BJ (cell line): ENCODE data around the gene IFNK. TPM values are rescaled to one million over a fixed set of nuclear protein-coding genes. Genes with fewer than 3 reads are reported as not detected.

Experiments
- CTCF ChIA-PET: fragments of 350-600 bp; formaldehyde crosslinking; extraction: SDS; loops from one replicate; lab custom pipeline; 2021; ENCODE audit warnings: antibody characterized with exemption, inconsistent platforms; lab: Yijun Ruan, JAX
- POLR2A ChIA-PET: fragments of 300-600 bp; sonication (Branson Sonifier 250); formaldehyde crosslinking; extraction: SDS; loops from one replicate; lab custom pipeline; 2021; ENCODE audit warnings: antibody characterized with exemption; lab: Charles Lee
- DNase-seq: peaks from one replicate; pipeline ENCODE4 v3.0.0-alpha.2; 2011; ENCODE audit warnings: low read depth
- H3K27me3 ChIP-seq: 2 replicates; pipeline ENCODE4 v1.6.0; 2011; ENCODE audit warnings: low read length; ENCODE audit not compliant: control insufficient read depth, insufficient read depth
- H3K36me3 ChIP-seq: 2 replicates; pipeline ENCODE4 v1.5.1; 2011; ENCODE audit warnings: low read length; ENCODE audit not compliant: control insufficient read depth, insufficient read depth
- H3K4me3 ChIP-seq: 2 replicates; pipeline ENCODE4 v1.5.1; 2011; ENCODE audit warnings: low read depth, mild to moderate bottlenecking, control low read depth, low read length
- CTCF ChIP-seq: IDR thresholded peaks from 2 replicates; pipeline ENCODE4 v1.5.1; 2011; ENCODE audit warnings: low read depth, mild to moderate bottlenecking, control low read depth, inconsistent platforms, low read length, moderate library complexity; ENCODE audit not compliant: insufficient read depth
- polyA plus RNA-seq: library from polyadenylated mRNA; depleted of rRNA; stranded (reverse); fragments of >200 nt; gene quantifications from 2 replicates; pipeline ENCODE4 v1.2.3, GENCODE V29; 2011

The IFNK gene
- polyA plus RNA-seq, 1 experiment, result not detected

GRCh38 chr9:27549196-27549755, 25.2 kb downstream of the IFNK start:
- TF ChIP-seq CTCF, result no peak
- ChIA-PET CTCF (interaction anchor here (0.6 to 5.4 kb wide), 7 partner anchors 11 to 217 kb away, joined by 3 to 60 read pairs (median 4); partner anchors contain the start of genes IFNK and MOB3B), POLR2A (no interaction called here)
- Histone ChIP-seq H3K4me3 (no peak overlapping the region), H3K36me3 (no peaks in the 10 kb centered on the region), H3K27me3 (no peaks in the 10 kb centered on the region)
- no peak for DNase-seq

GRCh38 chr9:27554712-27555111, 30.6 kb downstream of the IFNK start:
- no peak for TF ChIP-seq CTCF
- ChIA-PET POLR2A (interaction anchor here (0.6 kb wide), 1 partner anchor 19 kb away, joined by 3 read pairs; the partner anchor contains the start of gene C9orf72), CTCF (interaction anchor here (5.6 kb wide), 1 partner anchor 222 kb away, joined by 21 read pairs; no protein-coding TSS in a partner anchor)
- Histone ChIP-seq H3K36me3 (no peaks in the 10 kb centered on the region), H3K4me3 (no peak overlapping the region), H3K27me3 (no peaks in the 10 kb centered on the region)
- no peak for DNase-seq

- H3K36me3 ChIP-seq, result no peaks in the 10 kb centered on the region
- CTCF ChIA-PET, result interaction anchor here (5.6 kb wide), 1 partner anchor 224 kb away, joined by 21 read pairs; no protein-coding TSS in a partner anchor
Measured at GRCh38 chr9:27556470-27556869, 32.4 kb downstream of the IFNK start.

GRCh38 chr9:27558307-27558706, 34.2 kb downstream of the IFNK start:
- no peak for DNase-seq
- Histone ChIP-seq H3K36me3 (no peaks in the 10 kb centered on the region), H3K27me3 (no peaks in the 10 kb centered on the region), H3K4me3 (no peak overlapping the region)
- ChIA-PET POLR2A (no interaction called here), CTCF (interaction anchor here (0.8 kb wide), 1 partner anchor 10 kb away, joined by 3 read pairs; no protein-coding TSS in a partner anchor)
- no peak for TF ChIP-seq CTCF

More at GRCh38 chr9:27556470-27556869, 32.4 kb downstream of the IFNK start:
- POLR2A ChIA-PET, result no interaction called here
- DNase-seq, result no peak
- TF ChIP-seq CTCF, result no peak
- no peak overlapping the region for H3K4me3 ChIP-seq
- H3K27me3 ChIP-seq, result no peaks in the 10 kb centered on the region

GRCh38 chr9:27560457-27560856, 36.4 kb downstream of the IFNK start:
- DNase-seq, result no peak
- no peak for TF ChIP-seq CTCF
- CTCF ChIA-PET, result interaction anchor here (2.7 kb wide), 1 partner anchor 228 kb away, joined by 8 read pairs; no protein-coding TSS in a partner anchor
- H3K4me3 ChIP-seq, result no peak overlapping the region
- no peaks in the 10 kb centered on the region for H3K27me3 ChIP-seq
- H3K36me3 ChIP-seq, result no peaks in the 10 kb centered on the region
- POLR2A ChIA-PET, result no interaction called here
